Measurements from ENCODE around the gene DUSP11.
"Not testable (repeated sequence)": the region's sequence is repeated elsewhere in the genome, so short reads cannot be mapped to it uniquely, and the experiment has no call there.

Gene DUSP11

GRCh38 chr2:73718851-73719621 lies 60.9 kb downstream of the DUSP11 start:
- no peak for ATAC-seq (ENCODE audit: low read depth)
- no peak for DNase-seq (ENCODE audit: low spot score in 2 of 2)
- H3K9me3 Mint-ChIP-seq, result peaks cover 2% of the 10 kb centered on the region
- peaks cover 8% of the 10 kb centered on the region for H3K27me3 Mint-ChIP-seq
- H3K36me3 Mint-ChIP-seq, result peaks cover 3% of the 10 kb centered on the region
- H3K27ac Mint-ChIP-seq, result no peak overlapping the region
- no peak overlapping the region for H3K4me3 Mint-ChIP-seq
- no peaks in the 10 kb centered on the region for H3K4me1 Mint-ChIP-seq

- H3K4me3 Mint-ChIP-seq, result no peak overlapping the region
- peaks cover 11% of the 10 kb centered on the region for H3K27me3 Mint-ChIP-seq
- H3K4me1 Mint-ChIP-seq, result no peaks in the 10 kb centered on the region
- H3K36me3 Mint-ChIP-seq, result peaks cover 4% of the 10 kb centered on the region
- no peak for DNase-seq (ENCODE audit: low spot score in 2 of 2)
- H3K9me3 Mint-ChIP-seq, result peaks cover 6% of the 10 kb centered on the region
- H3K27ac Mint-ChIP-seq, result no peak overlapping the region
- ATAC-seq (ENCODE audit: low read depth), result no peak
Measured at GRCh38 chr2:73718421-73718820, 61.5 kb downstream of the DUSP11 start.

GRCh38 chr2:73717695-73718094 lies 62.2 kb downstream of the DUSP11 start:
- H3K27ac Mint-ChIP-seq; DNase-seq (ENCODE audit: low spot score in 2 of 2); H3K4me3 Mint-ChIP-seq; H3K4me1 Mint-ChIP-seq; H3K36me3 Mint-ChIP-seq; ATAC-seq (ENCODE audit: low read depth); H3K9me3 Mint-ChIP-seq: not testable (repeated sequence)
- peaks cover 11% of the 10 kb centered on the region for H3K27me3 Mint-ChIP-seq

- Mint-ChIP-seq H3K4me3 (no peak overlapping the region), H3K9me3 (peaks cover 6% of the 10 kb centered on the region), H3K4me1 (no peaks in the 10 kb centered on the region), H3K27me3 (peaks cover 11% of the 10 kb centered on the region), H3K27ac (no peak overlapping the region), H3K36me3 (peaks cover 2% of the 10 kb centered on the region)
- ATAC-seq (ENCODE audit: low read depth) (no peak), DNase-seq (ENCODE audit: low spot score in 2 of 2) (no peak)
Measured at GRCh38 chr2:73717251-73717606, 62.7 kb downstream of the DUSP11 start.

- H3K9me3 Mint-ChIP-seq, result peaks cover 6% of the 10 kb centered on the region
- no peak for ATAC-seq (ENCODE audit: low read depth)
- no peak for DNase-seq (ENCODE audit: low spot score in 2 of 2)
Measured at GRCh38 chr2:73716543-73717250, 63.2 kb downstream of the DUSP11 start.

GRCh38 chr2:73714091-73714490 lies 65.8 kb downstream of the DUSP11 start:
- Mint-ChIP-seq H3K9me3 (peaks cover 9% of the 10 kb centered on the region), H3K27me3 (peaks cover 20% of the 10 kb centered on the region), H3K36me3 (peaks cover 7% of the 10 kb centered on the region), H3K4me1 (no peaks in the 10 kb centered on the region), H3K4me3 (no peak overlapping the region), H3K27ac (no peak overlapping the region)
- no peak for ATAC-seq (ENCODE audit: low read depth)
- no peak for DNase-seq (ENCODE audit: low spot score in 2 of 2)

More at GRCh38 chr2:73716543-73717250, 63.2 kb downstream of the DUSP11 start:
- H3K4me1 Mint-ChIP-seq, result no peaks in the 10 kb centered on the region
- peaks cover 2% of the 10 kb centered on the region for H3K36me3 Mint-ChIP-seq
- no peak overlapping the region for H3K27ac Mint-ChIP-seq
- H3K27me3 Mint-ChIP-seq, result peaks cover 11% of the 10 kb centered on the region
- no peak overlapping the region for H3K4me3 Mint-ChIP-seq

Measured in memory B cell (primary cell).